HG03064 (cell line): Measurements from ENCODE around the gene PTPRN2.
"Not testable (repeated sequence)": the region's sequence is repeated elsewhere in the genome, so short reads cannot be mapped to it uniquely, and the experiment has no call there.

Source experiments
- ATAC-seq: cut with Tn5 transposase; IDR thresholded peaks from one replicate; pipeline ENCODE4 v1.9.1; 2021; ENCODE audit warnings: low read depth; ENCODE audit not compliant: unreplicated experiment

The PTPRN2 gene

DNA sequence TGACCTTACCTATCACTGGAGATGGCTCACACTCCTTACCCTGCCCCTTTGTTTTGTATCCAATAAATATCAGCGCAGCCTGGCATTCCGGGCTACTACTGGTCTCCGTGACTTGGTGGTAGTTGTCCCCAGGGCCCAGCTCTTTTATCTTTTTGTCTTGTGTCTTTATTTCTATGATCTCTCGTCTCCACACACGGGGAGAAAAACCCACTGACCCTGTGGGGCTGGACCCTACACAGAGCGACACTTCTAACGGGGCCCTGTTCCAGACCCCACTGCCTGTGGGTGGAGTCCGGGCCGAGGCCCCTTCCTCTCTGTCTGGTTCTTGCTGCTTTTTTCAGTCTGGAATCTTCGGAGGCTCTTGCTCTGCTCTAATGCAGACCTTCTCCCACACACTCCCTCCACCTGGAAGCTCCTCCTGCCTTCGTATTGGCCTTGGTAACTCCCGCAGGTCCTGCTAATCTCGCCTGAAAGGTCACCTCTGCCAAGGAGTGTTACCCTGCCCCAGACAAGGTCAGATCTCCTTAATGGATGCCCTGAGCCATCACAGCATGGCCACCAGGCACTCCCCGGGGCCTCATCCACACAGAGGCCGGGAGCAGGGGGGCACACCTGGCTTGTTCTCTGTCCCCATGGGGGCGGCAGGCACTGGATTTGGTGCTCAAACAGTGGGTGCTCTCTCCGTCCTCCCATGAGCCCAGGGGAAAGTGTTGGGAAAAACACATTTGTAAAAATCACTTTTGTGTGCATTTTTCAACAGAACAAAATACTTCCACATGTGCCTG lies 531.7 kb downstream of the PTPRN2 start:
- ATAC-seq = no peak

GRCh38 chr7:158054611-158055010 lies 533.0 kb downstream of the PTPRN2 start:
- no peak for ATAC-seq

GRCh38 chr7:158054081-158054480 lies 533.5 kb downstream of the PTPRN2 start:
- ATAC-seq = no peak

- no peak for ATAC-seq
These were observed 534.3 kb downstream of the PTPRN2 start for GRCh38 chr7:158053183-158053915.

DNA sequence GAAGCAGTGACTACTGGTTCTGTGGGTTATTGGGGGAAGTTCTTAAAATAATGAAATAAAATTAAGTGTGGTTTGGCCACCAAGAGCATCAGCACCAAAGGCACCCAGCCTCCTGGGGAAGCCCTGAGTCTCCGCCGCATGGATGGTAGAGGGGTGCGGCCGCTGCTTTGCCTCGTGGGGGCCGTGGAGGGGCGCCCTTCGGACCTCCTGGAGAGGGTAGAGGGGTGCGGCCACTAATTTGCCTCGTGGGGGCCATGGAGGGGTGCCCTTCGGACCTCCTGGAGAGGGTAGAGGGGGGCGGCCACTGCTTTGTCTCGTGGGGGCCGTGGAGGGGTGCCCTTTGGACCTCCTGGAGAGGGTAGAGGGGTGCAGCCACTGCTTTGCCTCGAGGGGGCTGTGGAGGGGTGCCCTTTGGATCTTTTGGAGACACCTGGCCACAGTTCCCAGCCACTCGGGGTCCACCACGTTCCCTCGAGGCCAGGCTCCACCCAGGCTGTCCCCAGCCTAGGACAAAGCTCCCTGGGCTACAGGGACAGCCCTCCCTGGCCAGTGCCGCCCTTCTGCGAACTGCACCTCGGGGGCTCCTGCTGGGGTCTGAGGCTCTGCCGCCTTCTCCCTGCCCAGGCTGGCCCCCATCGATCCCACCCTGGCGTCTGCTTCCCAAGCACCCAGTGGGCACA lies 535.1 kb downstream of the PTPRN2 start:
- no peak for ATAC-seq

DNA sequence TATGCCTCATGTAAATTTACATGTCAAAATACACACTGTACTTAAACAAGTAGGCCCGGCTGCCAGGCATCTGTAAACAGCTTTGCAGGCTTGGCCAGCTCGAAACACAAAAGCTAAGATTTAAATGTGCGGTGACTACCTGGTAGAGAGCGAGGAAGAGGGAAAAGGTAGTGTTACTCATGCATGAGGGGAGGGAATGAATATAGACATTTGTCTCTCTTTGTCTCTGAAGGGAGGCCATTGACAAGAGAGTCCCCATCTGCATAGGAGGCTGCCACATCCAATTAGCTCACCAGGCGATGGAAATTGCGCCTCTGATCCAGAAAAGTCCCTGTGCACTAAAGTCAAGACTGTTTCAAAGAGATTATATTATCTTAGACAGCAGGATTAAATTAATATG lies 535.8 kb downstream of the PTPRN2 start:
- no peak for ATAC-seq

DNA sequence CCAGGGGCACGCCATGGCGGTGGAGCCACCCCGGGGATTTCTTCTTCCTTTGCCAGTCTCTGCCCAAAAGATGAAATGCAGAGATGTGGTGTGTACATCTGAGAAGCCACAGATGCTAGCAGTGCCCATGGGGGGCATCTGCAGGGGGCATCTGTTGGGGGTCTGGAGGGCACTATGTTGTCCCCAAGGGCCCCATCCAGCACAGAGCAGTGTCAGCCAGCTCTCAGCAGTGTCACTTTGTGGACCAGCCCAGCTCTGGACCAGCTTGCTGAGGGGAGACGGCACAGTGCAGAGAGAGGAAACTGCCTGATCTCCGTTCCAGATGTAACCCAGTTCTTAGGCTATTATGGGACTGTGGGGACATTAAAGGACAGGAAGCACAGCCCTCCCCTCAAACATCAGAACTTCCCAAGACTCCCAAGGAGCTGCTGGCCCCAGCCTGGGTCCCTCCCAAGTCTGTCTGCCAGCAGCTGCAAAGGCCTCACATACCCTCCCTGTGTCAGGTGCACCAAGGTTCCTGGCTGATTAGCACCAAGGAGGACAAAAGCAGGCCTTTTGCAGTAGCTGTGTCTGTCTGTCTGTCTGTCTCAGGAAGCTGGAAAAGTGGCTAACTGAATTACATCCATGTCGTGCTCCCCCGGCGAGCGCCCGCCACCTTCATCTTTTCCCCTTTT lies 536.5 kb downstream of the PTPRN2 start:
- no peak for ATAC-seq

DNA sequence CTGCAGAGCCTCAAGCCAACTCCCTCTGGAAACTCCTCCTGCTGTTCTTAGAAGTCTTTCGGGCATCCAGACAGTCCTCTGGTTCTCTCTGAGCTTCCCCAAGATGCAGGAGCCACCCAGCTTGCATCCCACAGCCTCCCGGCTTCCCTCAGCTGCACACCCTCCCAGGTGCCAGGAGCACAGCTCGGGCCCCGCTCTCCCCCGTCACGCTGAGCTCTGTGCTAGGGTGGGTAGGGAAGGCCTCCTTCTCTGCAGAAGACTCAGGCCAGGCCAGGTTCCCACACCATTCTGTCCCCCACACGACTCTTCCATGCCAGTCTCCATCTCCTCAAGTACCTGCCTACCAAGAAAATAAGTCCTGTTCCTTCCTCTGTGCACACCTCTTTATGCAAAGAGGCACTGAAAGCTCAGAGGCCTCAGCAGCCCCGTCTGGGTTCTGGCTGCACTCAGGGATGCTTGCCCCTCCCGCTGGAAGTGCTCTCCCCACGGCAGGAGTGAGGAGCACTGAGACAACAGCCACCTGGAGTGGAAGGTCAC lies 537.1 kb downstream of the PTPRN2 start:
- ATAC-seq = no peak

DNA sequence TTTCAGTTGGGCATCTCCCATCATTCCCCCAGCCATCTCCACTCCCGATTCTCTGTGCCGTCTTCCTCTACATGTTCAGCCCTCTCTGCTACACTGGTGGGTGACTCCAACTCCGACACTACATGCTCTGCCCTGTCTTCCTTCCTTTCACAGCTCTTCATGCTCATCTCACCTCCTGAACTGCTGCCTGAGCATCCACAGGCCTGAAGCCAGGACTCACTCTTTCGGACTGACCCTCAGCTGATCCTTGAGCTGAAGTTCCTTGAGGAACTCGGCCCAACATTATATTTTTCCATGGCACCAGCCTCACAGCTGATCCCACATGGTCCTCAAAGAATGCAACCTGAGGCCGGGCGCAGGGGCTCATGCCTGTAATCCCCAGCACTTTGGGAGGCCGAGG lies 538.4 kb downstream of the PTPRN2 start:
- no peak for ATAC-seq

- ATAC-seq = no peak
These were observed 539.1 kb downstream of the PTPRN2 start for GRCh38 chr7:158048569-158048968.

DNA sequence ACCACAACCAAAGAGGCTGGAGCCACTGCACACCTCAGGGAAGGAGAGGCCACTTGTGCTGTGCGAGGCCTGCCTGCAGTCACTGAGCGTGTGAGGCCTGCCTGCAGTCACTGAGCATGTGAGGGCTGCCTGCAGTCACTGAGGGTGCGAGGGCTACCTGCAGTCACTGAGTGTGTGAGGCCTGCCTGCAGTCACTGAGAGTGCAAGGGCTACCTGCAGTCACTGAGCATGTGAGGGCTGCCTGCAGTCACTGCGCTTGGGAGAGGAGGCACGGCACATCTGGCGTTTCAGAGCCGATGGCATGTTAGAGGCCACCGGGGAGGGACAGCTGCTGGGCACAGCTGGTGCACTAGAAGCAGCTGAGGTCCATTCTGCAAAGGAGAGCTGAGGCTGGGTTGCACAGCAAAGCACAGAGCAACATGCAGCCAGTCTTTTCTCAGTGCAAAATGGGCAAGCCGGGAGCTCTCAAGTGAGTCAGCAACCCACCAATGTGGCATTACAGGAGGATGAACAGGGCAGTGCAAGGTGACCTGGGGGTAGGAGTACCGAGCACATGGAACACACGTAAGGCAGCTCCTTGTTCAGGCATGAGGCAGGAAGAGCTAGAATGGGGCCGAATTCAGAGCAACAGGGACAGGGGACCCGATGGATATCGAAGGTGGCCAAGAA lies 540.1 kb downstream of the PTPRN2 start:
- no peak for ATAC-seq

DNA sequence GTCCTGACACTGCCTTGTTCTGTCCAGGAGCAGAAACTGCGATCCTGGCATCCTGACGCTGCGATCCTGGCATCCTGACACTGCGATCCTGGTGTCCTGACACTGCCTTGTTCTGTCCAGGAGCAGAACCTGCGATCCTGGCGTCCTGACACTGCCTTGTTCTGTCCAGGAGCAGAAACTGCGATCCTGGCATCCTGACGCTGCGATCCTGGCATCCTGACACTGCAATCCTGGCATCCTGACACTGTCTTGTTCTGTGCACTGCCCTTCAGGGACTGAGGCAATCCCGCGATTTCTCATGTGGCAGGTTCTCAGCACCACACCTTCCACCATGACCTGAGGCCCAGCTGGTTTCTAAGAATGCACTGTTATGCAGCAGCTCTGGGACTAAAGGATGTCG lies 541.4 kb downstream of the PTPRN2 start:
- ATAC-seq = not testable (repeated sequence)

GRCh38 chr7:158044482-158044823 lies 543.2 kb downstream of the PTPRN2 start:
- ATAC-seq = no peak

- ATAC-seq = no peak
These were observed 543.8 kb downstream of the PTPRN2 start for GRCh38 chr7:158043551-158044481.

DNA sequence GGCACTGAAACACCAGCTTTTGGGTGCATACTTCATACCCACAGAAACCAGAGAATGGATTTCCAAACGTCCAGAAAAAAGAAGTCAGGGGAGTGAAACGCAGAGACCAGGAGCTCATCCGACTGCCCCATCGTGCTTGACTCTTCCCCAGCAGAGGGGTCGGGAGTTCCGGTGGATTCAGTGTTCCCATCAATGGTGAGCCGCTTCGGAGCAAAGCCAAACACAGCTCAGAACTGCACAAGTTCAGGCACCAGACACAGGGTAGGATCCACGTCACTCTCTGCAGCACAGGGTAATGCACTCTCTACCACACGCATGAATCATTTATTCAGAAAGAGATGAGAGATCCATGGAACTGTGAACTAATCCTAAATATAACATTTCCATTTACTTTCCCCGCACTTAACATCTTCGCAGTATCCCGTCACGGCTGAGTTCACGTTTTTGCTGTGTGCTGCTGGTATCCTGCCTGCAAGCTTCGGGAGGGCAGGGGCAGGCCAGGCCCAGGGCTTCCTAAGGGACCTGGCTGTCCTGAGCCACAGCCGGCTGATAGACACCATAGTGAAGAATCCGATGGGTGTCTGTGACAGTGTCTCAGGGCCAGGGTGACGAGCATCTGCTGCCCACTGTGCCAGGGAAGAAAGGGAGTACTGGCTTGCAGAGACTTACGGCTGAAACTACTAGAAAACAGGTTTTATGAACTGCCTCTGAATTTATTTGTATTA lies 545.3 kb downstream of the PTPRN2 start:
- ATAC-seq = no peak

- ATAC-seq = no peak
These were observed 547.4 kb downstream of the PTPRN2 start for GRCh38 chr7:158040199-158040598.

DNA sequence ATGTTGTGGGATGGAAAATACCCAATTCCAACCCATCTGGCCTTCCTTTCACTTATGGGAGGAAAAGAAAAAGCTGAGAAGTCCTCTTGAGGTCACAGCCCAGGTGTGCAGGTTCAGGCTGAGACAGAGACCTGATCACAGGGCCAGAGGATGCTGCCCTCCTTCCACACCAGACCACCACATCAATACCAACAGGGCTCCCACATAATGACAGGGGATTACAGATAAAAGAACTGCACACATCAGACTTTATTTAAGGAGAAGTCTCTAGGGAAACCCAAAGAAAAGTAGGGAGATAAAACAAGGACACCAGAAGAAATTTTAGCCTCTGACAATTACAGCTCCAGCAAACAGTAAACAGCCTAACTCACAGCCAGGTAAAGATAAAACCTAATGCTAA lies 548.4 kb downstream of the PTPRN2 start:
- no peak for ATAC-seq

DNA sequence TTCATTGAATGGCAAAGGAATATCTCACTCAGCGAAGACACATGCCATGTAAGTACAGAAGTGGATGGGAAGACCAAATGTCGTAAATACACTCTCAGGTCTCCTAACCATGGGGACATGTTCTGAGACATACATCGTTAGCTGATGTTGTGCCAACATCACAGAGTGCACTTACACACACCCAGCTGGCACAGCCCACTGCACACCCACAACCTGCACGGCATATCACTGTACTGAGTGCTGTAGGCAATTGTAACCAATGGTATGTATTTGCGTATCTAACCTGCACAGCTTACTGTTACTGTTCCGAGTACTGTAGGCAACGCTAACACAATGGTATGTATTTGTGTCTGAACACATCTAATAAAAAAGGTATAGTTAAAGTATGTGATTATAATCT lies 550.4 kb downstream of the PTPRN2 start:
- no peak for ATAC-seq

DNA sequence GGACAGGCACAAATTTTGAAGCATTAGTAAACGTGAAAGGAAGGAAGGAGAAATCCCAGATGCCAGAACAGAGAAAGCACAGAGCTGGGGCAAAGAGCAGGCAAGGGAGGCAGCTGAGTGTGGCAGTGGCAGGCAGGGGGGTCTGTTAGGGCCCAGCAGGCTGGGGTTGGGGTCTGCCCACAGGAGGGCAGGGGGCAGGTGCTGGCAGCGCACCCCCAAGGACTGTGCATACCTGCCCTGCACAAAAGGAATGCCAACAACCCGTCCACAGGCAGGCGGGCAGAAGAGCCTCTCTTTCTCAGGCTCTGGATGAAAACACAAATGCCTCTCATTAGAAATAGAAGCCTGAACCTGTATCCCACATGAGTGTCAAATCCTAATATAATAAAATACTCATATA lies 552.3 kb downstream of the PTPRN2 start:
- ATAC-seq = no peak
